Measurements from ENCODE around the gene HLX. TPM values are rescaled to one million over a fixed set of nuclear protein-coding genes. Genes with fewer than 3 reads are reported as not detected.

HLX gene
- total RNA-seq, 1 experiment from 2014 or later: 0.39 TPM

DNA sequence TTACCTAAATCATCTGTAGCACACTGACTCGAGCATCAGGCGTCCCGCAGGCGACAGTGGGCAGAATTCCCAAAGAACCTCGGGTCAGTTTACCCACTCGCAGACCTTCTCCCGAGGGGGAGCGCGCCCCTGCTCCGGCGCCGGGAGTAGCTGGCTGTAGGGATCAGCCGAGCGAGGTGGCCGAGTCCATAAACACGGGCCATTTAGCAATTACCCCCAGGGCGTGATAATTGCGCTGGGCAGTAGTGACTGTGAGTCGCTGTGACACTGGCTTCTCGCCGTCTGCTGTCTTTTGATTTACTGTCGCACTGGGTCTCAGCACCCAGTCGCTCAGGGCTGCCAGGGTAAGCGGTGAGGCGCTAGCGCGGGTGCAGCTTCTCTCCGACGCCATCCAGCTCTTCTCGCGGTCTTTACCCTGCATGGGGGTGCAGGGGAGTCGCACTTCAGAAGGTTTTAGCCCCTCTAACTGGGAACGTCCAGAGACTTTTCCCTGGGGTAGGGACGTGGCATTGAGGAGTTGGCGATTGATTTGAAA, 16.2 kb downstream of the HLX start:
- Histone ChIP-seq H3K27me3 (ENCODE audit: control insufficient read depth, insufficient read depth, low read length) (peaks cover 2% of the 10 kb centered on the region), H3K36me3 (ENCODE audit: control insufficient read depth, insufficient read depth, low read length) (no peaks in the 10 kb centered on the region), H3K9me3 (ENCODE audit: control insufficient read depth, insufficient read depth, low read depth, low read length) (no peaks in the 10 kb centered on the region), H3K27ac (ENCODE audit: low read length) (no peak overlapping the region), H3K4me1 (ENCODE audit: control insufficient read depth, insufficient read depth, low read length) (no peaks in the 10 kb centered on the region), H3K4me3 (ENCODE audit: low read depth in 2 of 2, low read length in 2 of 2) (no peak overlapping the region)
- in situ Hi-C loops (cut with HindIII; ENCODE audit: low pct_unique_long_range_greater_than_20kb, low sequenced_read_pairs): no loop called here
- CTCF ChIA-PET: no interaction called here
- TF ChIP-seq POLR2AphosphoS5 (IDR thresholded peaks at IDR 0.05; ENCODE audit: low read depth, low read length) (no peak), SIN3A (IDR thresholded peaks at IDR 0.05; ENCODE audit: borderline replicate concordance, insufficient read depth, low read depth, low read length) (no peak), TCF7L2 (IDR thresholded peaks at IDR 0.05; ENCODE audit: low read depth, low read length) (no peak), CTCF (IDR thresholded peaks at IDR 0.05) (no peak)
- TF ChIP-seq, protein P1, sequence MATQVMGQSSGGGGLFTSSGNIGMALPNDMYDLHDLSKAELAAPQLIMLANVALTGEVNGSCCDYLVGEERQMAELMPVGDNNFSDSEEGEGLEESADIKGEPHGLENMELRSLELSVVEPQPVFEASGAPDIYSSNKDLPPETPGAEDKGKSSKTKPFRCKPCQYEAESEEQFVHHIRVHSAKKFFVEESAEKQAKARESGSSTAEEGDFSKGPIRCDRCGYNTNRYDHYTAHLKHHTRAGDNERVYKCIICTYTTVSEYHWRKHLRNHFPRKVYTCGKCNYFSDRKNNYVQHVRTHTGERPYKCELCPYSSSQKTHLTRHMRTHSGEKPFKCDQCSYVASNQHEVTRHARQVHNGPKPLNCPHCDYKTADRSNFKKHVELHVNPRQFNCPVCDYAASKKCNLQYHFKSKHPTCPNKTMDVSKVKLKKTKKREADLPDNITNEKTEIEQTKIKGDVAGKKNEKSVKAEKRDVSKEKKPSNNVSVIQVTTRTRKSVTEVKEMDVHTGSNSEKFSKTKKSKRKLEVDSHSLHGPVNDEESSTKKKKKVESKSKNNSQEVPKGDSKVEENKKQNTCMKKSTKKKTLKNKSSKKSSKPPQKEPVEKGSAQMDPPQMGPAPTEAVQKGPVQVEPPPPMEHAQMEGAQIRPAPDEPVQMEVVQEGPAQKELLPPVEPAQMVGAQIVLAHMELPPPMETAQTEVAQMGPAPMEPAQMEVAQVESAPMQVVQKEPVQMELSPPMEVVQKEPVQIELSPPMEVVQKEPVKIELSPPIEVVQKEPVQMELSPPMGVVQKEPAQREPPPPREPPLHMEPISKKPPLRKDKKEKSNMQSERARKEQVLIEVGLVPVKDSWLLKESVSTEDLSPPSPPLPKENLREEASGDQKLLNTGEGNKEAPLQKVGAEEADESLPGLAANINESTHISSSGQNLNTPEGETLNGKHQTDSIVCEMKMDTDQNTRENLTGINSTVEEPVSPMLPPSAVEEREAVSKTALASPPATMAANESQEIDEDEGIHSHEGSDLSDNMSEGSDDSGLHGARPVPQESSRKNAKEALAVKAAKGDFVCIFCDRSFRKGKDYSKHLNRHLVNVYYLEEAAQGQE (IDR thresholded peaks at IDR 0.05; ENCODE audit: insufficient read depth in 1 of 2, low read depth in 2 of 2, low read length in 1 of 2): no peak
- DNase-seq (ENCODE audit: low read depth, low spot score) (no peak), ATAC-seq (no peak)
- intact Hi-C loops (cut with micrococcal nuclease; ENCODE audit: unreplicated experiment): no loop called here
- no TSS peak for BruUV-seq (replicated peaks)
- POLR2A ChIA-PET: no interaction called here

GRCh38 chr1:220896092-220896491, 16.8 kb downstream of the HLX start:
- TF ChIP-seq, protein P1 (IDR thresholded peaks at IDR 0.05; ENCODE audit: insufficient read depth in 1 of 2, low read depth in 2 of 2, low read length in 1 of 2): no peak
- TF ChIP-seq CTCF (IDR thresholded peaks at IDR 0.05) (no peak), TCF7L2 (IDR thresholded peaks at IDR 0.05; ENCODE audit: low read depth, low read length) (no peak), SIN3A (IDR thresholded peaks at IDR 0.05; ENCODE audit: borderline replicate concordance, insufficient read depth, low read depth, low read length) (no peak), POLR2AphosphoS5 (IDR thresholded peaks at IDR 0.05; ENCODE audit: low read depth, low read length) (no peak)
- ChIA-PET CTCF (no interaction called here), POLR2A (no interaction called here)
- H3K9me3 ChIP-seq (ENCODE audit: control insufficient read depth, insufficient read depth, low read depth, low read length): no peaks in the 10 kb centered on the region
- no peaks in the 10 kb centered on the region for H3K36me3 ChIP-seq (ENCODE audit: control insufficient read depth, insufficient read depth, low read length)
- intact Hi-C loops (cut with micrococcal nuclease; ENCODE audit: unreplicated experiment): no loop called here
- no peak overlapping the region for H3K27ac ChIP-seq (ENCODE audit: low read length)
- H3K4me1 ChIP-seq (ENCODE audit: control insufficient read depth, insufficient read depth, low read length): no peaks in the 10 kb centered on the region
- no peaks in the 10 kb centered on the region; the same call in none of the 2 replicates for H3K27me3 ChIP-seq (ENCODE audit: control insufficient read depth, insufficient read depth, low read length)
- H3K4me3 ChIP-seq (ENCODE audit: low read depth in 2 of 2, low read length in 2 of 2): no peak overlapping the region
- in situ Hi-C loops (cut with HindIII; ENCODE audit: low pct_unique_long_range_greater_than_20kb, low sequenced_read_pairs): no loop called here
- no TSS peak for BruUV-seq (replicated peaks)
- ATAC-seq (no peak), DNase-seq (ENCODE audit: low read depth, low spot score) (no peak)
